Mesendoderm (in vitro differentiated cells): ENCODE measurements around the gene KL.

ENCODE experiments used
- DNase-seq: peaks from one replicate; pipeline ENCODE4 v3.0.0; 2013
- H2AK5ac ChIP-seq: 2 replicates; pipeline ENCODE4 v1.6.1; 2013; ENCODE audit warnings: low read length, inconsistent platforms
- H2BK120ac ChIP-seq: 2 replicates; pipeline ENCODE4 v1.6.1; 2013; ENCODE audit warnings: low read depth, mild to moderate bottlenecking, low read length, moderate library complexity, mixed read lengths
- H2BK15ac ChIP-seq: replicated peaks from 2 replicates; pipeline ENCODE4 v1.6.1; 2013; ENCODE audit warnings: low read depth, mild to moderate bottlenecking, moderate library complexity
- H2BK5ac ChIP-seq: 2 replicates; pipeline ENCODE4 v1.6.1; 2013; ENCODE audit warnings: low read length, inconsistent platforms
- H3K18ac ChIP-seq: 2 replicates; pipeline ENCODE4 v1.6.1; 2013; ENCODE audit warnings: mild to moderate bottlenecking, low read length, mixed read lengths
- H3K23ac ChIP-seq: one replicate; pipeline ENCODE4 v1.6.1; 2013; ENCODE audit warnings: low read length
- H3K27ac ChIP-seq: 2 replicates; pipeline ENCODE4 v1.5.1; 2013; ENCODE audit warnings: low read depth, mild to moderate bottlenecking, inconsistent platforms, low read length, moderate library complexity
- H3K27me3 ChIP-seq: 2 replicates; pipeline ENCODE4 v1.6.1; 2013; ENCODE audit warnings: low read length, control low read depth, mild to moderate bottlenecking, inconsistent platforms; ENCODE audit not compliant: insufficient read depth, poor library complexity
- H3K36me3 ChIP-seq: 2 replicates; pipeline ENCODE4 v1.6.1; 2013; ENCODE audit warnings: low read length, inconsistent platforms; ENCODE audit not compliant: control insufficient read depth, insufficient read depth
- H3K4ac ChIP-seq: one replicate; pipeline ENCODE4 v1.6.1; 2013; ENCODE audit warnings: low read depth, mild to moderate bottlenecking, low read length, moderate library complexity
- H3K4me1 ChIP-seq: 2 replicates; pipeline ENCODE4 v1.6.1; 2013; ENCODE audit warnings: low read depth, low read length, inconsistent platforms; ENCODE audit not compliant: control insufficient read depth
- H3K4me2 ChIP-seq: 2 replicates; pipeline ENCODE4 v1.6.1; 2013; ENCODE audit warnings: low read length
- H3K4me3 ChIP-seq: 2 replicates; pipeline ENCODE4 v1.5.1; 2013; ENCODE audit warnings: mild to moderate bottlenecking, low read length
- H3K56ac ChIP-seq: one replicate; pipeline ENCODE4 v1.6.1; 2013; ENCODE audit warnings: low read length
- H3K79me1 ChIP-seq: 2 replicates; pipeline ENCODE4 v1.6.1; 2013; ENCODE audit warnings: low read length, inconsistent platforms
- H3K79me2 ChIP-seq: 2 replicates; pipeline ENCODE4 v1.6.1; 2013; ENCODE audit warnings: mild to moderate bottlenecking, low read length; ENCODE audit not compliant: control insufficient read depth, insufficient read depth
- H3K9ac ChIP-seq: 2 replicates; pipeline ENCODE4 v1.6.1; 2013; ENCODE audit warnings: low read length, inconsistent platforms
- H4K5ac ChIP-seq: one replicate; pipeline ENCODE4 v1.6.1; 2013; ENCODE audit warnings: low read length
- H4K8ac ChIP-seq: one replicate; pipeline ENCODE4 v1.6.1; 2013; ENCODE audit warnings: low read depth, mild to moderate bottlenecking, control low read depth, low read length, moderate library complexity
- WGBS: extraction: QIAGEN DNeasy Blood & Tissue Kit; methylation state at CpG from one replicate; pipeline ENCODE4 v1.1.7; 2013; ENCODE audit warnings: low lambda C conversion rate, missing lambda C conversion rate; ENCODE audit not compliant: insufficient coverage; ENCODE audit errors: extremely low coverage; 5-methylcytosine and 5-hydroxymethylcytosine counted together

Gene KL

DNA sequence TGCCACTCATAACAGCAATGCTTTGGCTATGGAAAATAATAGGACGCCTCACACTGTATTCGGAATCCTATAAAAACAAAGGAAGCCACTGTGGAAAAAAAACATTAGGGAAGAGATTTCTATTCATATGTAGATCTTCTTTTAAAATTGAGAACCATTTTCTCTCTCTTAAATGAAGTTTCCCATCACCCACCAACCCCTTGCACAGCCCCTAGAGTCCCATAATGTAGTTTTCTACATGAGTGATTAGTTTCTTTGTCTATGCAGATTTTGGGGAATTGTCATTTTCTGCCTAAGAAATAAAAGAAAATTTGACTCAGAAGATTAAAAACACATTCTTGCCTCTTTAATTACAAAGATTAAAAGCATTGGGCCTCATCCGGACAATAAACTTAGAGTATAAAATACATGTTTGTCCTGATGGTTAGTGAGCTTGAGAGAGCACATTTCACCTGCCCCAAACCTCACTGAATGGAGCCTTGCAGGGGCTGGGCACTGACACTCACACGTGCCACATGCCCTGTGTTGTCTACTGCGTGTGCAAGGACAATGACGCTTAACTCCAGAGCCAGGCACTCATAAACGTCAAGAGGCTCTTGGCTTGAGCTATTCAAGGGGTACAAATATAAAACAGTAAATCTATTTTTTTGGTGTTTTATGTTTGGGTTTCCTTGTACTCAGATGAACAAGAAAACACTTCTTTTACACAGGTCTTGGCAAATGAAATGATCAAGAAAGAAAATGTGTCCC, 40.0 kb upstream of the KL start:
- no peaks in the 10 kb centered on the region for H3K27me3 ChIP-seq
- no peak overlapping the region for H3K27ac ChIP-seq
- no peak overlapping the region for H4K5ac ChIP-seq
- no peak overlapping the region for H3K9ac ChIP-seq
- DNase-seq, result no peak
- no peak overlapping the region for H3K56ac ChIP-seq
- H2BK120ac ChIP-seq, result no peak overlapping the region
- no peak overlapping the region for H2BK5ac ChIP-seq
- H2AK5ac ChIP-seq, result no peak overlapping the region
- H2BK15ac ChIP-seq, result no peak overlapping the region
- no peak overlapping the region for H4K8ac ChIP-seq
- H3K4me3 ChIP-seq, result no peak overlapping the region
- WGBS, result no CpG with 5 or more reads among the region's 7 CpGs
- H3K36me3 ChIP-seq, result no peaks in the 10 kb centered on the region
- H3K79me1 ChIP-seq, result no peaks in the 10 kb centered on the region
- H3K4ac ChIP-seq, result no peak overlapping the region
- H3K23ac ChIP-seq, result no peak overlapping the region
- no peaks in the 10 kb centered on the region for H3K79me2 ChIP-seq
- no peak overlapping the region for H3K4me2 ChIP-seq
- no peaks in the 10 kb centered on the region for H3K4me1 ChIP-seq
- H3K18ac ChIP-seq, result no peak overlapping the region

DNA sequence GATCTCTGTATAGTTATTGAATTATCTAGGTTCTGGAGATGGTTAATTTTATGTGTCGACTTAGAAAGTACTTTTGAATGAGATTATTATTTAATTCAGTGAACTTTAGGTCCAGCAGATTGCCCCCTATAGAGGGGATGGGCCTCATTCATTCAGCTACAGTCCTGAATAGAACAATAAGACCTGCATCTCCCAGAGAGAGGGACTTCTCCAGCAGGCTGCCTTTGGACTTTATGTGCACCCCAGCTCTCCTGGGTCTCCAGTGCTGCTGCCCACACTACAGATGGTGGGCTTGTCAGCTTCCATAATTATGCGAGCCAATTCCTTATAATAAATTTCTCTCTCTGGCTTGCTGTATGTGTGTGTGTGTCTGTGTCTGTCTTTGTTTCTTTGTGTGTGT, 39.3 kb upstream of the KL start:
- no CpG with 5 or more reads among the region's 2 CpGs for WGBS

DNA sequence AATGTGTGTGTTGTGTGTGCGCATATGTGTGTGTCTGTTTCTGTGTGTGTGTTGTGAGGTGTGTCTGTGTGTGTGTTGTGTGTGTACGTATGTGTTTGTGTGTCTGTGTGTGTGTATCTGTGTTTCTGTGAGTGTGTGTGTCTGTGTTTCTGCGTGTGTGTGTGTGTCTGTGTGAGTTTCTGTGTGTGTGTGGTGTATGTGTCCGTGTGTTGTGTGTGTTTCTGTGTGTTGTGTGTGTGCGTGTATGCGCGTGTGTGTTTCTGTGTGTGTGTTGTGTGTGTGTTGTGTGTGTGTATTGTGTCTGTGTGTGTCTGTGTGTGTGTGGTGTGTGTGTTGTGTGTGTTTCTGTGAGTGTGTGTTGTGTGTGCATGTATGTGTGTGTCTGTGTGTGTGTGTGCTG, 38.9 kb upstream of the KL start:
- no peak overlapping the region for H3K56ac ChIP-seq
- no peaks in the 10 kb centered on the region for H3K79me1 ChIP-seq
- no peak overlapping the region for H3K18ac ChIP-seq
- no peak overlapping the region for H2AK5ac ChIP-seq
- H3K4me2 ChIP-seq, result no peak overlapping the region
- no peak overlapping the region for H2BK15ac ChIP-seq
- WGBS, result no CpG with 5 or more reads among the region's 7 CpGs
- H3K23ac ChIP-seq, result no peak overlapping the region
- H3K36me3 ChIP-seq, result no peaks in the 10 kb centered on the region
- no peaks in the 10 kb centered on the region for H3K4me1 ChIP-seq
- no peak overlapping the region for H4K5ac ChIP-seq
- H3K4ac ChIP-seq, result no peak overlapping the region
- no peaks in the 10 kb centered on the region for H3K79me2 ChIP-seq
- H3K9ac ChIP-seq, result no peak overlapping the region
- H3K27ac ChIP-seq, result no peak overlapping the region
- no peak overlapping the region for H2BK5ac ChIP-seq
- no peak overlapping the region for H4K8ac ChIP-seq
- no peaks in the 10 kb centered on the region for H3K27me3 ChIP-seq
- no peak for DNase-seq
- H3K4me3 ChIP-seq, result no peak overlapping the region
- no peak overlapping the region for H2BK120ac ChIP-seq

More for the DNA sequence above, 39.3 kb upstream of the KL start:
- H3K27me3 ChIP-seq, result no peaks in the 10 kb centered on the region
- no peak overlapping the region for H4K5ac ChIP-seq
- no peak overlapping the region for H2AK5ac ChIP-seq
- no peaks in the 10 kb centered on the region for H3K4me1 ChIP-seq
- H2BK15ac ChIP-seq, result no peak overlapping the region
- H3K56ac ChIP-seq, result no peak overlapping the region
- no peak for DNase-seq
- no peaks in the 10 kb centered on the region for H3K79me1 ChIP-seq
- H3K18ac ChIP-seq, result no peak overlapping the region
- H3K9ac ChIP-seq, result no peak overlapping the region
- H4K8ac ChIP-seq, result no peak overlapping the region
- no peak overlapping the region for H3K4ac ChIP-seq
- no peak overlapping the region for H3K4me2 ChIP-seq
- H3K4me3 ChIP-seq, result no peak overlapping the region
- H3K23ac ChIP-seq, result no peak overlapping the region
- no peaks in the 10 kb centered on the region for H3K36me3 ChIP-seq
- no peak overlapping the region for H2BK5ac ChIP-seq
- no peak overlapping the region for H3K27ac ChIP-seq
- no peak overlapping the region for H2BK120ac ChIP-seq
- H3K79me2 ChIP-seq, result no peaks in the 10 kb centered on the region

DNA sequence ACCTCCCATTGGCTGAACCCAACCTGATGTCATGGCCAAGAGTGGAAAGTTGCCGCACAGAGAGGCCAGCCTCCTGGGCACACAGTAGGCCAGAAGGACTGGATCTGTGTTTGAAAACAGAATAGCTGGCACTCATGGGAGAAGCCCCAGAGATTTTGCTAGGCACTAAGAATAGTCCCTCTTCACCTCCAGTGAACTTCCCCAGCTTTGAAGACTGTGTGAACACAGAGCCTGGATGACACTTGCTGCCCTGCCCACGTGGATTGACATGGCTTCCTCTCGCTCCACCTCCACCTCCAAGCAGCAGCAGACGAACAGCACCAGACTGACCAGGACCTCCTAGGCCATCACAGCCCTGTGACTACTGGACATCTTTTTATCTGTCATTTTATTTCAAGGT, 37.9 kb upstream of the KL start:
- Histone ChIP-seq H3K79me2 (no peaks in the 10 kb centered on the region), H4K5ac (no peak overlapping the region), H3K23ac (no peak overlapping the region), H2BK15ac (no peak overlapping the region), H3K27me3 (no peaks in the 10 kb centered on the region), H2AK5ac (no peak overlapping the region), H3K18ac (no peak overlapping the region), H3K4me1 (no peaks in the 10 kb centered on the region), H3K9ac (no peak overlapping the region), H3K4ac (no peak overlapping the region), H3K36me3 (no peaks in the 10 kb centered on the region), H3K4me3 (no peak overlapping the region), H3K56ac (no peak overlapping the region), H2BK5ac (no peak overlapping the region), H4K8ac (no peak overlapping the region), H3K27ac (no peak overlapping the region), H2BK120ac (no peak overlapping the region), H3K79me1 (no peaks in the 10 kb centered on the region), H3K4me2 (no peak overlapping the region)
- no peak for DNase-seq
- WGBS, result no CpG with 5 or more reads among the region's 4 CpGs

DNA sequence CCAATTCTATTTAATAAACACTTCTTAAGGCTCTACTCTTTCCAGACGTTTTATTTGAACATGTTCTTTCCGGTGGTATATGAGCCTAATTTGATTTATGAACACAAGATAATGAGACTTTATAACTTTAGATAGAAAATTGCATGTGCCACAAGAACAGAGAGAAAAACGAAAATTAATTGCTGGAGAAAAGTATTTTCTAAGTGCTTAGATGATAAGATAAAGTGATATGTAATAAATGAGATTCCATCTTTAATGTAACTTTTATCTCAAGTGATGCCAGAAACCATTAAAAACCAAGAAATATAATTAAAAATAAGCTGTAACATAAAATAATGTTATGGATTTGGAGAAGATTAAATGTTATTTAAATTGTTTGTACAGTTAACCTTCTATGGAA, 33.2 kb upstream of the KL start:
- Histone ChIP-seq H2BK120ac (no peak overlapping the region), H2BK5ac (no peak overlapping the region), H3K4ac (no peak overlapping the region), H3K56ac (no peak overlapping the region), H4K8ac (no peak overlapping the region), H3K79me1 (no peaks in the 10 kb centered on the region), H3K18ac (no peak overlapping the region), H3K79me2 (no peaks in the 10 kb centered on the region), H3K4me3 (no peak overlapping the region), H3K9ac (no peak overlapping the region), H3K27me3 (no peaks in the 10 kb centered on the region), H3K4me1 (no peaks in the 10 kb centered on the region), H4K5ac (no peak overlapping the region), H2BK15ac (no peak overlapping the region), H3K23ac (no peak overlapping the region), H2AK5ac (no peak overlapping the region), H3K27ac (no peak overlapping the region), H3K4me2 (no peak overlapping the region), H3K36me3 (no peaks in the 10 kb centered on the region)
- no CpG with 5 or more reads among the region's 3 CpGs for WGBS
- no peak for DNase-seq
